T-cell (primary cell): ENCODE results near the gene KLF13. TPM values are rescaled to one million over a fixed set of nuclear protein-coding genes. Genes with fewer than 3 reads are reported as not detected.

Experiments
- ATAC-seq, 4 experiments: fragments of 200-7000 bp in 3 of 4; fragments of 150-1000 bp in 1 of 4; cut with Tn5 transposase; replicated peaks in 1 of 4; 1 replicate in 3 of 4; 2 replicates in 1 of 4; pipeline ENCODE4 v1.10.0; 2021; ENCODE audit warnings: moderate library complexity in 3 of 4, mild to moderate bottlenecking in 2 of 4, moderate number of reproducible peaks in 1 of 4
- CTCF ChIA-PET, 2 donors: fragments of 300-600 bp; sonication (Branson Sonifier 250); formaldehyde crosslinking; loops; one replicate each; lab custom pipeline; 2022; ENCODE audit warnings: antibody characterized with exemption in 2 of 2; lab: Charles Lee
- POLR2A ChIA-PET, 2 donors: fragments of 300-600 bp; sonication (Branson Sonifier 250); formaldehyde crosslinking; loops; one replicate each; lab custom pipeline; 2022; ENCODE audit warnings: antibody characterized with exemption in 2 of 2; lab: Charles Lee
- DNase-seq, 35 experiments: peaks; one replicate each; pipeline versions ENCODE4 v3.0.0 to v3.0.0-alpha.2; 2013 to 2023
- H3K27ac ChIP-seq: one replicate; pipeline ENCODE4 v1.5.1; 2013; ENCODE audit warnings: low read length
- H3K27me3 ChIP-seq, 2 experiments: replicated peaks in 1 of 2; 1 replicate in 1 of 2; 2 replicates in 1 of 2; pipeline versions ENCODE4 v1.6.1 to v1.7.0; 2013; ENCODE audit warnings: low read length in 1 of 2, mixed read lengths in 1 of 2; ENCODE audit not compliant: control insufficient read depth in 2 of 2, insufficient read depth in 2 of 2; ENCODE audit errors: extremely low read depth in 1 of 2
- H3K36me3 ChIP-seq, 2 donors: 1 replicate in 1 of 2; 2 replicates in 1 of 2; pipeline versions ENCODE4 v1.6.1 to v1.7.0; 2013; ENCODE audit warnings: low read length in 1 of 2; ENCODE audit not compliant: control insufficient read depth in 2 of 2, insufficient read depth in 1 of 2; ENCODE audit errors: extremely low read depth in 1 of 2
- H3K4me1 ChIP-seq, 2 experiments: 1 replicate in 1 of 2; 2 replicates in 1 of 2; pipeline versions ENCODE4 v1.6.1 to v1.7.0; 2013; ENCODE audit warnings: low read length in 2 of 2, mixed read lengths in 1 of 2; ENCODE audit not compliant: insufficient read depth in 2 of 2, control insufficient read depth in 1 of 2; ENCODE audit errors: extremely low read depth in 1 of 2
- H3K4me3 ChIP-seq, 2 donors: 1 replicate in 1 of 2; 2 replicates in 1 of 2; pipeline versions ENCODE4 v1.5.1 to v1.7.0; 2013; ENCODE audit warnings: mild to moderate bottlenecking in 2 of 2, low read length in 1 of 2, moderate library complexity in 1 of 2; ENCODE audit not compliant: control insufficient read depth in 1 of 2; ENCODE audit errors: extremely low read depth in 1 of 2
- H3K9me3 ChIP-seq: 2 replicates; pipeline ENCODE4 v1.7.0; 2013
- H3K27ac Mint-ChIP-seq, 2 donors: one replicate each; pipeline ENCODE4 v1.8.0; 2020 to 2021; ENCODE audit warnings: mild to moderate bottlenecking in 2 of 2, mixed read lengths in 2 of 2
- H3K27me3 Mint-ChIP-seq, 2 donors: one replicate each; pipeline ENCODE4 v1.8.0; 2021 to 2022; ENCODE audit warnings: mixed read lengths in 2 of 2
- H3K36me3 Mint-ChIP-seq: one replicate; pipeline ENCODE4 v1.8.0; 2021; ENCODE audit warnings: mixed read lengths
- H3K4me1 Mint-ChIP-seq, 3 donors: one replicate each; pipeline ENCODE4 v1.8.0; 2020 to 2022; ENCODE audit warnings: mixed read lengths in 3 of 3, mild to moderate bottlenecking in 1 of 3
- H3K4me3 Mint-ChIP-seq, 3 donors: one replicate each; pipeline ENCODE4 v1.8.0; 2020 to 2022; ENCODE audit warnings: mild to moderate bottlenecking in 3 of 3, mixed read lengths in 3 of 3, moderate library complexity in 3 of 3
- H3K9me3 Mint-ChIP-seq, 3 donors: one replicate each; pipeline ENCODE4 v1.8.0; 2020 to 2022; ENCODE audit warnings: mixed read lengths in 3 of 3
- WGBS: methylation state at CpG from one replicate; pipeline ENCODE4 v1.1.5; 2013; ENCODE audit warnings: missing lambda C conversion rate; ENCODE audit not compliant: insufficient coverage; 5-methylcytosine and 5-hydroxymethylcytosine counted together
- total RNA-seq, 35 experiments: library from RNA in 6 of 35; stranded (reverse) in 6 of 35; fragments of 120-200 nt in 1 of 35; gene quantifications; one replicate each; pipeline versions ENCODE4 v1.2.1 to v1.2.4 and lab custom pipeline; 2013 to 2026

Gene KLF13
- total RNA-seq, 5 donors from 2014 or later (not counting 1 experiment from before 2014, with no cell fraction given) = 218 to 327 (median 288) TPM

DNA sequence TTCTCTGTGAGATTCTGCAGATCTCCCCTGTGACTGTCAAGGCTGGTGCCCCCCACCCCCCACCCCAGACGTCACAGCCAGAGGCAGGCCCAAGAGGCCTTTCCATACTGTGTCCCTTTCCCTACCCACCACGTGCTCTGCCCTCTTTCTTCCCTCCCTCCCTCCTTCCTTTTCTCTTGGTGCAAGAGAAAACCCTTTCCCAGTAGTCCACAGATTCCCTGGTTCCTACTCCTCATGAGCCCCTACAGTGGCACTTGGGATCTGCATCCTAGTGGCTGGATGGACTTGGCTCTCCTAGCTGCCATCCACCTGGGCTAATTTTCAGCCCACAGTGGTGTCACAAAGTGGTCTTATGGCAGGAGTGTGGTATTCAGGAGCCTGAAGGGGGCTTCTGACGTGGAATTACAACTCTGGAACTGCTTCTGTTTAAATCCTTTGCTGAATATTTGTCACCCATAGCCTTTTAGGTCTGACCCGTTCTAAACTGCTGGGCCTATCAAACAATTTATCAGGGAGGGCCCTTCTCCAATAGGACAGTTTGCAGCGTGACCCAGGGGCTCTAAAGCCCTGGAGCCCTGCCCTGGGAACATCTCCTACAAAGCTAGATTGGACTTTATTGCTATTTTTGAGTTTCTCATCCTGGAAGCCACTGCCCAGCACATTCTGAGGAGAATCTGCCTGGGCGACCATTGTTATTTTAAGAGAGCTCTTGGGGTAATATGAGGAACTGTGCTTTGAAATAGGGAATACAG, 35.3 kb downstream of the KLF13 start:
- DNase-seq (no peak), ATAC-seq (no peak)
- peaks cover 15% of the 10 kb centered on the region for H3K36me3 Mint-ChIP-seq
- peak overlapping the region; percentile 96 to 98 for H3K27ac Mint-ChIP-seq
- peak overlapping the region; percentile 64 to 94 (median 65) for H3K4me3 Mint-ChIP-seq
- peaks cover 78 to 99% of the 10 kb centered on the region in 2 experiments for H3K4me1 ChIP-seq
- peak overlapping the region; percentile 35 to 37 for H3K4me3 ChIP-seq
- no peaks in the 10 kb centered on the region for H3K27me3 Mint-ChIP-seq
- no peaks in the 10 kb centered on the region for H3K9me3 Mint-ChIP-seq
- no peaks in the 10 kb centered on the region for H3K27me3 ChIP-seq
- peaks cover 97 to 100% (median 99%) of the 10 kb centered on the region in 3 donors for H3K4me1 Mint-ChIP-seq
- ChIA-PET CTCF (interaction anchor here in 1 of 2 donors (0.5 to 3.1 kb wide), 9 partner anchors 14 to 371 kb away, joined by 3 to 21 read pairs (median 4); partner anchors contain the start of gene KLF13), POLR2A (interaction anchor here (0.7 to 1.9 kb wide), 6 partner anchors 14 to 468 kb away, joined by 3 to 8 read pairs (median 4); partner anchors contain the start of gene KLF13 (in 1 of the 2))
- H3K27ac ChIP-seq = peak overlapping the region; percentile 99
- no peaks in the 10 kb centered on the region for H3K9me3 ChIP-seq
- 38% methylated on average over 2 of the region's 6 CpGs for WGBS
- peaks cover 5 to 20% of the 10 kb centered on the region in 2 donors for H3K36me3 ChIP-seq

DNA sequence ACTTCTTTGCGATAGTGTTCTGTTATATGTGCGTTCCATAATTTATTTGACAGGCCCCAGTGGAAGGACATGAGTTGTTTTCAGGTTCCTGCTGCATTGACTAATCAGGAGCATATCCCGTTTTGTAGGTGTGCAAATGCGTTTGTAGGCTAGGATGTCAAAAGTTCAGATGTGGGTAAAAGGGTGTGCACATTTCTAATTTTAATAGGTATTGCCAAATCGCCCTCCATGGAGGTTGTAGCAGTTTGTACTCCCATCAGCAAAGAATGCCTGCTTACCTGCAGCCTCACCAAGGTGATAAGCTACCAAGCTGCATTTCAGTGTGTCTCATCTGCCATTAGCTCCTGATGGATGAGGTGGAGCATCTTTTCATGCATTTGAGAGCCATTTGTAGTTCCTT, 36.3 kb downstream of the KLF13 start:
- no peaks in the 10 kb centered on the region for H3K27me3 Mint-ChIP-seq
- peaks cover 11% of the 10 kb centered on the region for H3K36me3 Mint-ChIP-seq
- ATAC-seq (no peak), DNase-seq (no peak)
- no peaks in the 10 kb centered on the region for H3K9me3 Mint-ChIP-seq
- no peaks in the 10 kb centered on the region for H3K9me3 ChIP-seq
- ChIA-PET CTCF (interaction anchor here (0.7 to 4.9 kb wide), 6 partner anchors 10 to 130 kb away, joined by 3 to 42 read pairs (median 4); no protein-coding TSS in a partner anchor), POLR2A (interaction anchor here in 1 of 2 donors (0.7 kb wide), 1 partner anchor 112 kb away, joined by 4 read pairs; no protein-coding TSS in a partner anchor)
- peak overlapping the region in 1 of 2 donors; percentile 25 for H3K4me3 ChIP-seq
- peaks cover 5 to 18% of the 10 kb centered on the region in 2 donors for H3K36me3 ChIP-seq
- peak overlapping the region; percentile 8 to 94 (median 65) for H3K4me3 Mint-ChIP-seq
- H3K27ac Mint-ChIP-seq = peak overlapping the region; percentile 96 to 98
- 100% methylated on average over 1 of the region's 5 CpGs for WGBS
- H3K27ac ChIP-seq = peak overlapping the region; percentile 99
- no peaks in the 10 kb centered on the region for H3K27me3 ChIP-seq
- peaks cover 97 to 100% (median 99%) of the 10 kb centered on the region in 3 donors for H3K4me1 Mint-ChIP-seq
- peaks cover 77 to 99% of the 10 kb centered on the region in 2 experiments for H3K4me1 ChIP-seq

DNA sequence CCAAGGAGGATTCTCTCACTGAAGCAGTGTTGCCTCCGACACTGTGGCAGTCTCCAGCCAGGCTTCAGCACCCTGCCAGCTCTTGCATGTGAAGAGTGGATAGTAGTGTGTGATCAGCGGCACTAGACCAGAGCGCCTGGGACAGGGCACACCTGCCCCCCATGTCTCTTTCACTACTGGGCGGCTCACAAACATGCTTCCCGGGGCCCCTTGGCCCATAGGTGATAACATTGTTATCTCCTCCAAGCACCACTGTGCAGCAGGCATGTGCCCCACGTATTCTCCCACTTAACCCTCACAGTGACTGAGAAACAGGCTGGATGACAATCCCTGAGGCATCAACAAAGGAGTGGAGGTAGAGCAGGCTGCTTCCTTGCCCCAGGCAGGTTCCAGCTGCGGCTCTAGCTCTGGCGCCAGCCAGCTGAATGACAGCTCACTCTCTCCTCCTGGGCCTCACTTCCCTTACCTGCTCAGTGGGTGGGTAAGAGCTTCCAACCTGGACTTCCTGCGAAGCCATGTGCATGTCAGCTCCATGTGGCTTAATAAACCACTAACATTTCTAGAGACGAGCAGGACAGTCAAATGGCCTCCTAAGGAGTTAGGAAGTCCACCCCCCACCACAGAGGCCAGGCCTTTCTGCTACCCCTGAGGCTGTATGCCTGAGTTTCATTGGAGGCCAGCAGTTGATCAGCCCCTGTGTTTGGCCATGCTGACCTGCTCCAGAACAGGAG, 37.8 kb downstream of the KLF13 start:
- 60% methylated on average over 2 of the region's 10 CpGs for whole genome bisulfite sequencing
- DNase-seq (no peak), ATAC-seq (no peak)
- CTCF ChIA-PET = interaction anchor here (1.2 to 4.9 kb wide), 13 partner anchors 11 to 125 kb away, joined by 3 to 42 read pairs (median 6); partner anchors contain the start of gene KLF13 (in 1 of the 2)
- H3K36me3 ChIP-seq = peaks cover 5 to 10% of the 10 kb centered on the region in 2 donors
- H3K9me3 Mint-ChIP-seq = no peaks in the 10 kb centered on the region
- H3K4me1 ChIP-seq = peaks cover 75 to 99% of the 10 kb centered on the region in 2 experiments
- H3K9me3 ChIP-seq = no peaks in the 10 kb centered on the region
- peaks cover 9% of the 10 kb centered on the region for H3K36me3 Mint-ChIP-seq
- H3K27me3 ChIP-seq = no peaks in the 10 kb centered on the region
- peak overlapping the region; percentile 99 for H3K27ac ChIP-seq
- POLR2A ChIA-PET = interaction anchor here in 1 of 2 donors (0.9 kb wide), 1 partner anchor 23 kb away, joined by 5 read pairs; no protein-coding TSS in a partner anchor
- peaks cover 97 to 100% (median 99%) of the 10 kb centered on the region in 3 donors for H3K4me1 Mint-ChIP-seq
- no peaks in the 10 kb centered on the region for H3K27me3 Mint-ChIP-seq
- peak overlapping the region; percentile 96 to 98 for H3K27ac Mint-ChIP-seq
- peak overlapping the region; percentile 57 to 94 (median 58) for H3K4me3 Mint-ChIP-seq
- peak overlapping the region in 1 of 2 donors; percentile 52 for H3K4me3 ChIP-seq

DNA sequence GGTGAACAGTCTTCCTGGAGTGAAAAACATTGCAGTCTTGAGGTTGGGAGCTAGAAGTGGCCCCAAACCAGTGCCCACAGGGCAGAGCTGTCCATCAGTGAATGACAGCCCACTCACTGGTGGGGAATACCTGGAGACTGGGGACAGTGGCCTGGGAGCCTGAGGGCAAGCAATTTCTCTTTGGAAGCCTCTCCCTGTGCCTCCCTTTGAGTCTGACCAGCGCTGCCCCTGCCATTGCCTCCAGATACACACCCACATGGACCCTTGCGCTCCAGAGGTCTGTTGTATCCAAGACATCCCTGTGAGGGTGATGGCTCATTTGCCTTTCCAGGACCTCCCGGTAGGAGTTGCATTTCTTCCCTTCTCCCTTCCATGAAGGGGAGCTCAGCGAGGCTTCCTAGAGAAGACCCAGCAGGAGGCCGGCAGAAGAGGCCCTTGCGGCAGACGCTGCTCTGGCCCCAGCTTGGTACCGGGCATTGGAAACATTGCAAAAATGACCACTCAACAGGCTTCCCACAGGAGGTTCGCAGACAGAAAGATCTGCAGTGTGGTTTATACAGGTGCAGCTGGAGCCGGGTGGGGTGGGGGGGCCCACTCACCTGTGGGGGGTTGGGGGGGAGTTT, 38.5 kb downstream of the KLF13 start:
- H3K36me3 Mint-ChIP-seq = peaks cover 14% of the 10 kb centered on the region
- H3K4me3 Mint-ChIP-seq = peak overlapping the region; percentile 59 to 94 (median 74)
- ChIA-PET POLR2A (interaction anchor here (0.6 to 1.3 kb wide), 5 partner anchors 19 to 376 kb away, joined by 3 to 9 read pairs (median 5); no protein-coding TSS in a partner anchor), CTCF (interaction anchor here (0.6 to 4.9 kb wide), 26 partner anchors 8 to 237 kb away, joined by 3 to 42 read pairs (median 4); partner anchors contain the start of gene KLF13 (in 1 of the 2))
- H3K27me3 ChIP-seq = no peaks in the 10 kb centered on the region
- peak overlapping the region; percentile 96 to 98 for H3K27ac Mint-ChIP-seq
- ATAC-seq = no peak
- H3K27ac ChIP-seq = peak overlapping the region; percentile 99
- no peaks in the 10 kb centered on the region for H3K27me3 Mint-ChIP-seq
- no peak for DNase-seq
- H3K36me3 ChIP-seq = peaks cover 4 to 5% of the 10 kb centered on the region in 2 donors
- H3K9me3 ChIP-seq = no peaks in the 10 kb centered on the region
- H3K4me1 ChIP-seq = peaks cover 71 to 98% of the 10 kb centered on the region in 2 experiments
- peak overlapping the region in 1 of 2 donors; percentile 52 for H3K4me3 ChIP-seq
- peaks cover 97 to 100% (median 99%) of the 10 kb centered on the region in 3 donors for H3K4me1 Mint-ChIP-seq
- 80% methylated on average over 1 of the region's 10 CpGs for WGBS
- H3K9me3 Mint-ChIP-seq = peaks cover 0 to 3% (median 0%) of the 10 kb centered on the region in 3 donors

DNA sequence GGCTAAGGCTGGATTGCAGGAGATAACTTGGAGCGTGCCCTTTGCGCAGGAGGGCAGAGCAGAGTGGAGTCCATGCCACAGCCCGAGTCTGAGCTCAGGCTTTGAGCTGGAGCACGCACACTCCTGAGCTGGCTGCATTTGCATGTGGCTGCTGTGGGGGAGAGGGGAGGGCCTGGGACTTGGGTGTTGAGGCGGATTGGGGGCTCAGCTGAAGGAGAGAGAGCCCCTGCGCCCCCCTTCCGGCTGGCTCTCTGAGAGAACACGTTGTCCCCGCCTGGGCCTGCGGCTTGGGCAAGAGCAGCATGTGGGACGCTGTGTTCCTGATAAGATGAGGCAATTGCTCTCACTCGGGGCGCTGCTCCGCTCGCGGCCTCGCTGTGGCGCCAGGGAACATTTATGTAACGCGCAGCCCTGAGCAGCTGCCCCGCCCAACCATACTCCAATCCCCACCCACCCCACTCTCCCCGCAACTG, 39.1 kb downstream of the KLF13 start:
- Mint-ChIP-seq H3K27me3 (no peaks in the 10 kb centered on the region), H3K27ac (peak overlapping the region; percentile 96), H3K9me3 (peaks cover 0 to 3% (median 0%) of the 10 kb centered on the region in 3 donors), H3K36me3 (peaks cover 14% of the 10 kb centered on the region), H3K4me1 (peaks cover 97 to 100% (median 99%) of the 10 kb centered on the region in 3 donors), H3K4me3 (peak overlapping the region; percentile 59 to 94 (median 74))
- POLR2A ChIA-PET = interaction anchor here (0.7 to 1.3 kb wide), 4 partner anchors 20 to 377 kb away, joined by 3 to 9 read pairs (median 6); no protein-coding TSS in a partner anchor
- Histone ChIP-seq H3K9me3 (no peaks in the 10 kb centered on the region), H3K27ac (peak overlapping the region; percentile 99), H3K4me3 (peak overlapping the region in 1 of 2 donors; percentile 25), H3K4me1 (peaks cover 68 to 98% of the 10 kb centered on the region in 2 experiments), H3K27me3 (no peaks in the 10 kb centered on the region), H3K36me3 (peaks cover 4 to 5% of the 10 kb centered on the region in 2 donors)
- WGBS = under 1% methylated on average over 19 of the region's 22 CpGs
- DNase-seq (peak; percentile 58 to 94 (median 79)), ATAC-seq (peak; percentile 52 to 57 (median 54))
- CTCF ChIA-PET = interaction anchor here (0.6 to 4.9 kb wide), 27 partner anchors 8 to 238 kb away, joined by 3 to 42 read pairs (median 4); partner anchors contain the start of gene KLF13 (in 1 of the 2)
